HG03442 (cell line): ENCODE measurements around the gene DNAAF2.
"Not testable (repeated sequence)": the region's sequence is repeated elsewhere in the genome, so short reads cannot be mapped to it uniquely, and the experiment has no call there.

Experiments used
- ATAC-seq: cut with Tn5 transposase; IDR thresholded peaks from one replicate; pipeline ENCODE4 v1.9.1; 2021; ENCODE audit warnings: mild to moderate bottlenecking, moderate library complexity; ENCODE audit not compliant: unreplicated experiment

The DNAAF2 gene

GRCh38 chr14:49634547-49635334 is at the start of gene DNAAF2:
DNAAF2 (minus strand) TSS chr14:49635244; CDS start chr14:49635149, 95 bp downstream.
- peak; percentile 23 for ATAC-seq

DNA sequence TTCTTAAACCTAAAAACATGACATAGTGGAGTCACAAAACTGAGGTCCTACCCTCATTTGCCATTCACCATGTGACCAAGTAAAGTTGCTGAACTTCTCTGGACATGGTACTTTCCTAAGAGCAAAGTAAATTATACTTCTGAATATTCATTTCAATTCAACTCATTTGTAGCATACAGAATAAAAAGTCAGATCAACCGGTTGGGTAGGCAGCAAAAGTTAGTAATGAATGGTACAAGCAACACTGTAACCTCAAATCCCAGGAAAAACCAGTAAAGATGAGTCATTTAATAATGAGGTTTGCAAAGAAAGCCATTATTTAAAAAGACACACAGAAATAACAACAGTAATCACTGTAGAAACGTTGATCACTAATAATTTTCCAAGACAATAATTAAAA is 44.2 kb upstream of the DNAAF2 start:
- ATAC-seq: no peak

- ATAC-seq: no peak
Observed at GRCh38 chr14:49677643-49678042, 42.6 kb upstream of the DNAAF2 start.

GRCh38 chr14:49673586-49673985 is 38.5 kb upstream of the DNAAF2 start:
- no peak for ATAC-seq

GRCh38 chr14:49670475-49670874 is 35.4 kb upstream of the DNAAF2 start:
- ATAC-seq: no peak

DNA sequence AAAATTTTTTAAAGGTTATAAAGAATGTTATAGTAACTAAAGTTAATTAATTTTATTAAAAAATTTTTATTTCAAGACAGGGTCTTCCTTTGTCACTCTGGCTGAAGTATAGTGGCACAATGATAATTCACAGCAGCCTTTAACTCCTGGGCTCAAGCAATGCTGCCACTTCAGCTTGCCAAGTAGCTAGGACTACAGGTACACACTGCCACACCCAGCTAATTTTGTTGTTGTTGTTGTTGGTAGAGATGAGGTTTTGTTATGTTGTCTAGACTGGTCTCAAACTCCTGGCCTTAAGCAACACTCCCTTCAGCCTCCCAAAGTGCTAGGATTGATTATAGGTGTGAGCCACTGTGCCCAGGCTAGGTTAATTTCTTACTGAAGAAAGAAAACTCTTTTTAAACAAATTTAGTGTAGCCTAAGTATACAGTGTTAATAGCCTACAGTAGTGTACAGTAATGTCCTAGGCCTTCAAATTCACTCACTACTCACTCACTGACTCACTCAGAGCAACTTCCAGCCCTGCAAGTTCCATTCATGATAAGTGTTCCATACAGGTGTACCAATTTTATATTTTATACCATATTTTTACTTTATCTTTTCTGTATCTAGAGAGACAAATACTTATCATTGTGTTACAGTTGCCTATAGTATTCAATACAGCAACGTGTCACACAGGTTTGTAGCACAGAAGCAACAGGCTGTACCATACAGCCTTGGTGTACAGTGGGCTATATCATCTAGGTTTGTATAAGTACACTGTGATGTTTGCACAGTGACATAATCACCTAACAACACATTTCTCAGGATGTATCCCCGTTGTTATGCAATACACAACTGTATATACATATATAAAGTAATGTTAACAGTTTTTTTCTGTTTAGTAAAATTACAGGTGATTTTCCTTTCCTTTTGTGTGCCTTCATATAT is 24.7 kb upstream of the DNAAF2 start:
- no peak for ATAC-seq

- ATAC-seq: not testable (repeated sequence)
Observed at GRCh38 chr14:49657500-49657899, 22.5 kb upstream of the DNAAF2 start.

- ATAC-seq: no peak
Observed at GRCh38 chr14:49654511-49654910, 19.5 kb upstream of the DNAAF2 start.

DNA sequence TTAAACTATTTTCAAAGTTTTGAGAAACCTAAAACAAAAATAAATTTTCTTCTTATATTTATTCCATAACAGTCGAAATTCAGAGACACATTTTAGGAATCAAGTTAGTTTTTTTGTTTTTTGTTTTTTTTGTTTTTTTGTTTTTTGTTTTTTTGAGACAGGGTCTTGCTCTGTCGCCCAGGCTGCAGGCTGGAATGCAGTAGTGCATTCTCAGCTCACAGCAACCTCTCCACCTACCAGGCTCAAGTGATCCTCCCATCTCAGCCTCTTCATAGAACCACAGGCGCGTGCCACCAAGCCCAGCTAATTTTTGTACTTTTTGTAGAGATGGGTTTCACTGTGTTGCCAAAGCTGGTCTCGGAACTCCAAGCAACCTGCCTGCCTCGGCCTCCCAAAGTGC is 18.5 kb upstream of the DNAAF2 start:
- ATAC-seq: no peak

DNA sequence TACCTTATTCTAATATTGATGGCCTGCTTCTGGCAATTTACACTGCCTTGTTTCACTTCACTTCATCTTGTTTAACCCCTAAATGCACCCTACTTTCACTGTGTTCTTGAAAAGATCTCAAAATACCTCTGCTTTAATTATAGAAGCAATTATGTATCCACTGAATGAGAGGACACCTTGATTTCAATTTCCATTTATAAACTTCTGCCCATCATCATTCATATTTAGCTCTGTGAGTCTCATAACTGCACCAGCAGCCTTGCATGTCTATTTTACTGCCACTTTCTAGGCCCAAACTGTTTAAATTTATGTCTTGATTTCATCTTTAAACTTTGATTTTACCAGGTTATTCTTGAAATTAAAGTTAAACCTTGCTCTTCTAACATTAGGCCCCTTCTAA is 7.1 kb upstream of the DNAAF2 start:
- ATAC-seq: no peak

DNA sequence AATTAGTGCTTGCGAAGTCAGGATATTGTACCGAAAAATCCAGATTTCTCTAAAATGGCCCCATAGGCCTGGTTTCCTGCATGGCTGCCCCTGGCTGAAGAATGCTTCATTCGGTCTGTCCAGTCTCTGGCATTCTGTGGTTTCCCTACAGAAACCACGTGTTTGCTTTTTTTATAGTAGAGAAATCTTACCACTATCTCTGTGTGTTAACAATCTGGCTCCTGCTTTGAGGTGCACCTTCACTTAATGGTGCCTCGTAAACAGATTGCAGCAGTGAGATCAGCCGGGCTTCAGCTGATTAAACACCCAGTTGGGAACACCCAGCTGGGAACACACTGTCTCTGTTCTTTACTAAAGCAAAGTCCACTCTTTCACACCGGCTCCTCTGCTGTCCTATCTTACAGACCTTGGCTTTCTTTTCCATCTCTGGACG is 6.7 kb upstream of the DNAAF2 start:
- no peak for ATAC-seq

GRCh38 chr14:49640540-49641417 is 5.7 kb upstream of the DNAAF2 start:
- ATAC-seq: no peak

DNA sequence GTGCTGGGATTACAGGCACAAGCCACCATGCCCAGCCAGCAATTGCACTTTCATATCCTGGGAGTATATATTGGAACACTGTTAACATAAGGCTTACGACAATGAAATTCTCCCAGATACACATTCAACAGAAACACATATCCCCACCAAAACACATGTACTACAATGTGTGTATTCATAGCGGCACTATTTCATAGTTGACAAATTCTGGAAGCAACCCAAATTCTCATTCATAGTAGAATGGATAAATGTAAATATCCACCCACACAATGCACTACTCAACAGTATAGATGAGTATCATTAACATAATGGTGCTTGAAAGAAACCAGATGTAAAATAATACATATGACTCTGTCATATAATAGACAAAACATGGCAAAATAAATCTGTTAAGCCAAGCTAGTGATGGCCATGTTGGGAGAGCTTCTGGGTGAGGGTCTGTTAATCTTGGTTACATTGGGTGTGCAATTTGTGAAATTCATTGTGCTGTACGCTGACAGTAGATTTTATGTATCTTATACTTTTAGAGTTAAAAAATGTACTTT is 2.6 kb upstream of the DNAAF2 start:
- ATAC-seq: no peak

DNA sequence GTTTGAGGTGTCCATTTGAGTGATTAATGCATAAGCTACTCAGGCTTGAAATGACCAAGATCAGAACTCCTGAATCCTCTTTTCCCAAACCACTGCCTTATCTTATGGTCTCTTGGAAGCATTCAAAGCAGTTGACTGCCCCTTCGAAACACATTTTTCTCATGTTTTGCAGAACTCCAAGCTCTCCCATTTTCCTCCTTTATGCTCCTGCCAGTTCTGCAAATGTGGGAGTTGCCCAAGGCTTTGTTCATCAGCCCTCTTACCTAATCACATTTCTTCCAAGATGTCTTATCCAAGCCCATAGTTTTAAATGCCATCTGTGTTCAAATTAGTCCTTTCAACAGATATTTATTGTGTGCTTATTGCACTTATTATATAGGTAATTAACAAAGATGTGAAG is 1.8 kb upstream of the DNAAF2 start:
- no peak for ATAC-seq

DNA sequence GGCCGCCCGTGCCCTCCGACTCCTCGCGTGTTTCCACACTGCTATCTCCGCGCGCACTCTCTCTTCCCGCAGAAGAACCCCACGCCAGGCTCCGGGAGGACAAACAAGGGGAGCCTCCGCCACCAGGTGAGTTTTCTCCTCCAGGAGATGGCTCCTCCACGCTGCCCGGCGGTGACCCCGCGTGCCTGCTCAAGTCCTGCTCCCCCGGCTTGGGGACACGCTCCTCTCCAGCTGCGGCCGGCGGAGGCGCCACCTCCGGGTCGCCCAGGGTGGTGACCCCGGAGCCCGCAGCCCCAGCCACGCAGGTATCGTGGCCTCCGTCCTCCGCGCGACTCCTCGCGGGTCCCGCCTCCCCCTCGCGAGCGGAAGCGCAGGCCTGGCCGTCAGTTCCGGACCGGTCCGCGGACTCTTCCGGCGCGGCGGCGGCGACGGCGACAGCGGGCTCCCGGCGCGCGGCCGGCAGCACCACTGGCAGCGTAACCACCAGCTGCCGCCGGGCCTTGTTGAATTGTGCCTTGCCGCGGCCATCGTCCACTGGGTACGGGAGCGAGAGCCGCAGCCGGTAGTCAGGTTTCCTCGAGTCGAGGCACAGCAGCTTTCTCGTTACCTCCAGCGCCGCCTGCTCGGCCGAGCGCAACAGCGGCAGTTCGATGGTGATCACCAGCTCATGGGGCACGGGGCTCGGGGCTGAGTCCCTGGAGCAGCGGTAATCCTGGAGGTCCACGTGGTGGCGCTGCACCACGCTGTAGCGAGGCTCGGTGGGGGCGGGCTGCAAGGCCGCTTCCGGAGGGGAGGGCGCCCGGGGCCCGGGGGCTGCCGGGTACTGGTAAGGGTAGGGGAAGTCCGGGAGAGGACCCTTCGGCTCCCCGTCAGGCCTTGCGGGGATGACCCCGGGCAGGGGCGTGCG is 1.2 kb downstream of the DNAAF2 start:
- peak; percentile 75 for ATAC-seq

DNA sequence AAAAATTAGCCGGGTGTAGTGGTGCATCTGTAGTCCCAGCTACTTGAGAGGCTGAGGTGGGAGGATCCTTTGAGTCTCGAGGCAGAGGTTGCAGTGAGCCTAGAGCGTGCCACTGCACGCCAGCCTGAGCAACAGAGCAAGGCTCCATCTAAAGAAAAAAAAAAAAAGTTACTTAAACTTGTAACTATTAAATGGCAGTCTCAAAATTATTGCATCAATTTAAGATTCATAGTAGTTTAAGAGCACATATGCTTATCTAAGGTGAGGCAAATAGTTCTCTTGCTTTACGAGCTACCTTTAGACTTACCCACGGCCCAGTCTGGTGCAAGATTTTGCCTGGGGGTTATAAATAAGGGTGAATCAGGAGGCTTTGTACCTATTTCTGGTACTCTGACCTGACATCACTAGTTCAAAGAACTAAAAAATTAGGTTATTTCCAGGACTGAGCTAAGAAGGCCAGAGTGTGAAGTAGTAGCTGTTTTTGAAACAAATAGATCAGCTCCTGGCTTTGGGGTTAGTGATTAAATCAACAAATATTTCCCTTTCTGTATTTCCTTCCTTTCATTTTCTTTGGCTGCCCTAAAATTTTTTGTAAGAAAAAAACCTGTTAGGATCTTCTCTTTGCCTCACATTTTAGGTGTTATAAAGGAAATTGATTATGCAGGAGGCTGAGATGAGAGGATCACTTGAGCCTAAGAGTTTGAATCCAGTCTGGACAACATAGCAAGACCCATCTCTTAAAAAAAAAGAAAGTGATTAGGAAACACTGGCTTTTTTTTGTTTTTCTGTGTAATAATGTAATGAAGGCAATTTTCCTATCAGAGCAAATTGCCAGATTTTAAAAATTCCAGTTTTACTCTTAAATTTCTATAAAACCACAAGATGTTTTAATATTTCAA is 10.9 kb downstream of the DNAAF2 start:
- no peak for ATAC-seq

- ATAC-seq: no peak
Observed at GRCh38 chr14:49623387-49623786, 11.7 kb downstream of the DNAAF2 start.

DNA sequence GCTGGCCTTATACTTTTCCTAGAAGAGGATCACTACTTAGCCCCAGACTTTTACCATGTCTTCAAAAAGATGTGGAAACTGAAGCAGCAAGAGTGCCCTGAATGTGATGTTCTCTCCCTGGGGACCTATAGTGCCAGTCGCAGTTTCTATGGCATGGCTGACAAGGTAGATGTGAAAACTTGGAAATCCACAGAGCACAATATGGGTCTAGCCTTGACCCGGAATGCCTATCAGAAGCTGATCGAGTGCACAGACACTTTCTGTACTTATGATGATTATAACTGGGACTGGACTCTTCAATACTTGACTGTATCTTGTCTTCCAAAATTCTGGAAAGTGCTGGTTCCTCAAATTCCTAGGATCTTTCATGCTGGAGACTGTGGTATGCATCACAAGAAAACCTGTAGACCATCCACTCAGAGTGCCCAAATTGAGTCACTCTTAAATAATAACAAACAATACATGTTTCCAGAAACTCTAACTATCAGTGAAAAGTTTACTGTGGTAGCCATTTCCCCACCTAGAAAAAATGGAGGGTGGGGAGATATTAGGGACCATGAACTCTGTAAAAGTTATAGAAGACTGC is 12.9 kb downstream of the DNAAF2 start:
- ATAC-seq: no peak
